ENCODE measurements around the gene CRABP2.

Gene CRABP2

DNA sequence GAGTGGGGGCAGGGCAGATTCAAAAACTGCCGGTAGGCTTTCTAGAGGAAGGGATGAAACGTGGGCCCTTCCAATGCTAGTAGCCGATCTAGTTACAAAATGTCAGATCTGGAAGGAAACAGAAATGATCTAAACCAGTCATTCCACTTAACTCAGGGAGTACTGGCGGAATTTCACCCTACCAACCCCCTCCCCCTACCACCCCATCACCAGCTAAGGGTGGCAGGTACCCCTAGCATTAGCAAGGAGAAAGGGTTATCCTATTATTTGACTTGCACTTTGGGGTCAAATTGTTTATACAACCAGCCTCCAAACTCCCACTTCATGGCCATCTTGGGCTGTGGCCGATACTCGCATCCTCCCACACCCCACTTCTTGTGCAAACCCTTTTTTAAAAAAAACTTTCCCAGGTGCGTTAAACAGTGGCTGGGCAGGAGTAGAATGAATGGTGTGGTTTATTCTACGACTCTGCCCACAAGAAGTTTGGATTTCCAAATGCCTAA lies 36.1 kb upstream of the CRABP2 start:
- no peak for DNase-seq

DNA sequence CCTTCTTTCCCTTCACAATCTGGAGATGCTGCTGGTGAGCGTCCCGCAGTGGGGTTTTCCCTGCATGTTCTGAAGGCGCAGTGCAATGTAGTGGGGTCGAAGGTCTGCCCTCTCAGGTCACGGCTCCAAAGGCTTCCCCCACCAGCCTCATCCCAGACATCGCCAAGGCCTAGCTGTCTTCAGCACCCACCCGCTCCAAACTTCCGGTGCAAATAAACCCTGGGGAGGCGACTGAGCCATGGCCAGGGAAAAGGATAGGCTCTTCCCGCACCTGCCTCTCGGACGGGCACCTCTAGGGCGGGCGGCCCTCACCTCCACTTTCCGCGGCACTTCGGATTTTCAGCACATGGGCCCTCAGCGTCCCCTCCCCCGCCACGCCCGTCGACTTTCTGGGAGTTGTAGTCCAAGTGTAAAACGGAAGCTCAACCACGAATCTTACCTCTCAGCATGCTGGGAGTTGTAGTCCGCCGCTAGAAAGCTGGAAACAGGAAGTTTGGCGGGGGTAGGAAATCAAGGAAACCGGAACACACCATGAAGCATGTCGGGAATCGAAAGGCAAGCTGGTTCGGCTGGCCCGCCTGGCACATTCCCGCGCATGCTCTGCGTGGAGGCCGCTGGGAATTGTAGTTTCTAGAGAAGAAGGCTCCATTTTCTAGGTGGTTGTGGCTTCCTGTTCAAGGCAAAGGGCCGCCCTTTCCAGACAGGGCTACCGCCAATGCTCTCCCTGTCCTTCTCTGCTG lies 35.5 kb upstream of the CRABP2 start, which contains the start of gene MRPL24:
Gene MRPL24, minus strand, starts transcription at position 348 of the 740 bp plus-strand sequence. CDS start 2,384 bp downstream, outside the sequence.
- peak; percentile 99 for DNase-seq

DNA sequence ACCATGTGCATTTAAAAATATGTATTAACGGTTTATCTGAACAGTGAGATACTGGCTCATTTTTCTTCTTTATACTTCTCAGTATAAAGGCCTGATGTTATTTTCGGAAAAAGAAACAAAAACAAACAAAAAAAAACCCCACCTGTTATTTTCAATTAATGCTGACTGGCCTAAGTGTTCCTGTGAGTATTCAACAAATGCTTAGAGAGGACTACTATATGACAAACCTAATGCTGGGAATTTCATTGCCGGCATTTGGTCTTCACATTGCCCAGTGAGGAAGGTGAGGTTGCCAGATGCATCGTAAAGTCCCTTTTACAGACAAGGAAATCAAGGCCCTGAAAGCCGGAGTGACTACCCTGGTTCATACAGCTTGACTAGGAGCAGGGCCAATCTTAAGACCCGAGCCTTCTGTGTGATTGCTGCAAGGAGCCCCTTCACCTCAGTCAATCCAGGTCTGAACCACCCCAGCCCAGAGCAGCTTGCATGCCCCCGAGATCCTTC lies 34.9 kb upstream of the CRABP2 start:
- DNase-seq: no peak

DNA sequence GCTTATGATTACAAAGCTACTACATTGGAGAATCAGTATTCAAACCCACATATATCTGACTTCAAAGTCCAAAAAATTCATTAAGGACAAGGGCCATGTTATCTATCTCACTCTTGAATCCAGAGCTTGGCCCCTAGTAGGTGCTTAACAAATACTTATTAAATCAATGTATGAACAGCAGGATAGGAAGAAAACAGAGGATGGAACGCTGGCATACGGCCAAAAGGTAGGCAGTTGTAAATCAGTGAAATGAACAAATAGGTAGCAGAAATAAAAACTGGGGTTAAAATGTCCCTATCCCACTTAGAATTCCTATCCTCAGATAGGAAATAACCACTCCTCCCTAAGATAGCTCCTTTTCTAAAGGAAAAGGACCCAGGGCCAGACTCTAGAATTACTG lies 33.5 kb upstream of the CRABP2 start:
- no peak for DNase-seq

DNA sequence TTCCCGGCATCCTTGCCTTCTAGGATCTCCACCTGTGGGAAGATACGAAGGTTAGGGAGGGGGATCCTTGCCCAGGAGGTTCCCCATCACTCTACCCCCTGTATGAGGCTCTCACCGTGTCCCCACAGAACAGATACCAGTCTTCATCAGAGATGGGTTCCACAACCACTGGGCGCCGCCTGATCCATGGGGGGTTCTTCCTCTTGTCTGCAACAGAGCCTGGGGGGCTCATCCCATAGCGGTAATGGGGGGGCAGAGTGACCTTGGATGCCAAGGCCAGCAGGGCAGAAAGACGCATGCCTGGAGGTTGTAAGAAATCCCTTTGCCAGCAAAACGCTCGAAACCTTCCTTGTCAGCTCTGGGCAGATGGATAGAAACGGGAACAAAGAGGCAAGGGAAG lies 33.0 kb upstream of the CRABP2 start:
- no peak for DNase-seq

DNA sequence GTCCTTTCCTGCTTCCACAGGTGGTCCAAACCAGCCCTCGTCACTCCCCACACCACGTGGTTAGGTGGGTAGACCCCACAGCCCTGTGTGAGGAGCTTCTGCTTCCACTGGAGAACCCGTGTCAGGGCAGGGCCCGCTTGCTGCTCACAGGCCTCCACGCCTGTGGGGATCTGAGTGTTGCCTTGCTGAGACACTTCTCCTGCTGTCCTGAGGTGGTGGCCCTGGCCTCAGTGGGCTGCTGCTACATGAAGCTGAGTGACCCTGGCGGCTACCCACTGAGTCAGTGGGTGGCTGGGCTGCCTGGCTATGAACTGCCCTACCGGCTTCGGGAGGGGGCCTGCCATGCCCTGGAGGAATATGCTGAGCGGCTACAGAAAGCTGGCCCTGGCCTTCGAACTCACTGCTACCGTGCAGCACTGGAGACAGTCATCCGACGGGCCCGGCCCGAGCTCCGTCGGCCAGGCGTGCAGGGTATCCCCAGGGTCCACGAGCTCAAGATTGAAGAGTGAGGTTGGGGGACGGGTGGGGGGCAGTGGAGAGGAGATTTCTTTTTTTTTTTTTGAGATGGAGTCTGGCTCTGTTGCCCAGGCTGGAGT lies 28.7 kb upstream of the CRABP2 start:
- no peak for DNase-seq

DNA sequence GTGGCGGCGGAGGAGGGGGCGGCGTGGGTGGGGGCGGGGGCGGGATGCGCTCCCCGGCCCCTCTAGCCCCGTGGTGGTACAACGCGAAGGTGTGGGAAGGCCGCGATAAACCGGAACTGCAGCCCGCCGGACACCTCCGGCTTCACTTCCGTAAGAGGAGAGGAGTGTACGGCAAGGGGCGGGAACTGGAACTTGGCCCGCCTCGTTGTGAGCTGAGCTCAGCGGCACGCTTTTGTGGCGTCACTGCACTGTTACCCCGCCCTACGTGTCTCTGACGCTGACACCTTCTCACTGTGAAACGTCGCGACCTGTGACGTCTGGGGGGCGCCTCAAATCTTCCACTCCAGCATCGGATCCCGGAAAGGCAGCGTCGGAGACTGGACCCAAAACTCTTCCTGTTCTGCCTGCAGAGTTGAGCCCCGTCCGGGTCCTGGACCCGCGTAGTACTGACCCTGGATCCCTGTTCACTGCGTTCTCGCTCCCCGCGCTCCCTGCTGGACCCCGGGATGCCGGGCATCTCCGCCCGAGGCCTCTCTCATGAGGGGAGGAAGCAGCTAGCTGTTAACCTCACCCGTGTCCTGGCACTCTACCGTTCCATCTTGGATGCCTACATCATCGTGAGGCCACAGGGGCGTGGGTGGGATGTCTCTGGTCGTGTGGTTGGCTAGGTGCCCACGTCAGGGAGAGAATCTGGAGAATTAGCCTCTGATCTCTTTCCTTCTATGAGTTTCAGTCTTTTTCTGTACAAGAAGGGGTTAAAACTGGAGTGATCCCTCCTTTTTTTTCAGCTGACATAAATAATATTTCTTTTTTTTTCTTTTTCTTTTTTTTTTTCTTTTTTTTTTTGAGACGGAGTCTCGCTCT lies 23.4 kb upstream of the CRABP2 start, which contains the start of gene ISG20L2:
Gene ISG20L2, minus strand, starts transcription at position 168 of the 864 bp plus-strand sequence. CDS start 1,114 bp downstream, outside the sequence.
- peak; percentile 97 for DNase-seq

DNA sequence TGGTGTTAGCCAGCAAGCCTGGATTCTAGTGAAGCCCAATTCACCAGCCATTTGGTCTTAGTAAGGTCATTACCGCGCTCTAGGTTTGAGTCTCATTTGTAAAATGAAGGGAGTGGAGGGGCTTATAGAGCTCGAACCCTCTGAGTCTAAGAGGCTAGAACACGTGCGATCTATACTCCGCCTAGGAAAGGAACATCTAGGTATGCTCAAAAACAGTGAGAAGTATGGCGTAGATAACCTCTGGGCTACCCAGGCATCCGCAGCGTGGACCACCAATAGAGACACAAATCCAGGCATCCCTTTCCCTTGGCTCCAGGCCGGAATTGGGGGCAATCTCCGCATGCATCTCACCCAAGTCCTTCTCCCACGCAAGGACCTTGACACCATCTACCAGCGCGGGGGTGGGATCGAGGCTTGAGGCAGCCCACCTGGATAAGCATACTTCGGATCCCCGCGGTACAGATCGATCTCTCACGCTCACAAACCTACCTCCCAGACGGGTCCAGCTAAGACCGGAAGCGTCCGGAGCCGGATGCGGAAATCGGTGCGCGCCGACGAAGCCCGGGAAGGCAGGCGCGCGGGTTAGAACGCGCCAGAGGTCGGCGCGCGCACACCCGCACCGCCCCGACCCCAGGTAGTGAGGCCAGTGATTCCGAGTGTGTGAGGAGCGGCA lies 22.7 kb upstream of the CRABP2 start, which contains the start of gene METTL25B:
Gene METTL25B, plus strand, starts transcription at position 544 of the 673 bp plus-strand sequence. CDS start 636 bp downstream, outside the sequence.
- DNase-seq: peak; percentile 80

DNA sequence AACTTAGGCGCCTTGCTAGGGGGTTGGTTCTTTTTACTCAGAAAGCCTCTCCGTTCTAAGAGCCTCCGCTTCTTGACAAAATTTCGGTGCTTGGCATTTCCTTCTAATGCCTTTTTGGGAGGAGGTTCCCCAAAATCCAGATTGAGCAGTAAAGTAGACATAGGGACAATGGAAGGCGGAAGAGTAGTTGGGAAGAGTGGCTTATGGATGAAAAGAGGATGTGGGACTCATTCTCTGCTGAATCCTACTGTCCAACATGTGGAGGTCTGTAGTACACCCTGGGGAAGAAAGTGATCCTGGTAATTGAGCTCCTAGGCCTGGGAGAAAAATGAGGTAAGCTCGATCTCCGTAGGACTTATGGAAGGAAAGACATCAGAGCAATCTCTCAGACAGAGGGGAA lies 22.1 kb upstream of the CRABP2 start:
- DNase-seq: no peak

DNA sequence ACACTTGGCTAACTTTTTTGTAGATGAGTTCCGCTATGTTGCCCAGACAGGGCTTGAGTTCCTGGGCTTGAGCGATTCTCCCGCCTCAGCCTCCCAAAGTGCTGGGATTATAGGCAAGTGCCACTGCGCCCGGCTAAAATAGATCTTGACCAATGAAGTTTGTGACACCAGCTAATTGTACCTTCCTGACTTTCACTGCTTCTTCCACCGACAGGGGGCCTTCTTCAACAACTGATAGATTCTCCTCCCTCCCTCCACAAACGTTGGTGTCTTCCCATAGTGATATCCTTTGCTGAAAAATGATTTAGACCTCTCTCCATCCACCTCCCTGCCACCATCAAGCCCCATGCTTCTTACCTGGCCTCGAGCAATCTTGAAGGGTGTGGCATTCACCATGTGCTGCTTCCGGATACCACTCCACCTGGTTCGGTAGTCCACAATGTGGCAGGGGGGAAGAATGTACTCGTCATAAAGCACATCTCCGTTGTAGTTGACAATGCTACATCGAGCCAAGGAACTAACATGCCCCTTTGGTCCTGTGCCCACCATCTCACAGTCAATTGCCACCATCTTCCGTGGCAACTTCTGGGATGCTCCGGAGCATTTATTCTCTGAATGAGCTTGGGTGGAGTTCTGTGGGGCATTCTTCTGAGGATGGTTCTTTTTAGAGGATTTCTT lies 21.3 kb upstream of the CRABP2 start:
- DNase-seq: peak; percentile 64

DNA sequence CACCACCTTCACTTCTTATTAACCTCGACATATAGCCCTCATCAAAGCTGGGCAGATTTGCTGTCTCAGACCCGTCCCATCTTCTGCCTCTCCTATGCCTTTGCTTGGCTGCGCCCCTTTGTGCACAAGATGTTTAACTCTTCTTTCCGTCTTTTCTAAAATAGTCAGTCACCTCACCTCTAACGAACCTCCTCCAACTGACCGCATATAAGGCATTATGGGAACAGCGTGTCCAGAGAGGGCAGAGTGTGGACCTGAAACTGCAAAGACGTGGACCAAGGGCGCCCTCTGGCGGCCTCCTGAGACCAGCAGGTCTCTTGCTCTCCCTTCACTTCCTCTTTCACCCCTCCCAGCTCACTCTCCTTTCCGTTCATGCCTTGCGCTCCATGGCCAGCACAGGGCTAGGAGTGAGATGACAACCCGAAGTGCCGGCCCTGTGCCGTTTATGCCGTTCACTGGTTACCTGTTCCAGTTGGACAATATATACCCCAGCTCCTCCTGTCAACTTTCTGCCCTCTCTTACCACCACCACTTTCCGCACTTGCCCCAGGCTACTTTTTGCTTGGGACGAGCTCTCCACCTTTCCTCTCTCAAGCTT lies 20.4 kb upstream of the CRABP2 start:
- DNase-seq: peak; percentile 84

DNA sequence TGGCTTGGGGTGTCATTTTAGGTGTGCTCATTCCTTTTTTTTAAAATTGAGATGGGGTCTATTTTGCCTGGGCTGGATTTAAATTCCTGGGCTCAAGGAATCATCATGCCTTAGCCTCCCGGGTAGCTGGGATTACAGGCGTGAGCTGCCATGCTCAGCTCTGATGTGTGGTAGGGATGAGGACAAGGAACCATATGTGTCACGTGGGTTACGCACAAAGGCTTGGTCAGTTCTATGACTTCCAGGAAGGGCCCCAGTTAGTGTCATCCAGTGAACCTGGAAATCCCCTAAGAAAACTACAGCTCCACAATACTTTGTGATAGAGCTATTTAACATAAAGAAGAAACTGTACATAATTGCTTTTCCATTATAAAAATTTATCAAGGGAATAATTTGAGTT lies 16.2 kb upstream of the CRABP2 start:
- DNase-seq: no peak

DNA sequence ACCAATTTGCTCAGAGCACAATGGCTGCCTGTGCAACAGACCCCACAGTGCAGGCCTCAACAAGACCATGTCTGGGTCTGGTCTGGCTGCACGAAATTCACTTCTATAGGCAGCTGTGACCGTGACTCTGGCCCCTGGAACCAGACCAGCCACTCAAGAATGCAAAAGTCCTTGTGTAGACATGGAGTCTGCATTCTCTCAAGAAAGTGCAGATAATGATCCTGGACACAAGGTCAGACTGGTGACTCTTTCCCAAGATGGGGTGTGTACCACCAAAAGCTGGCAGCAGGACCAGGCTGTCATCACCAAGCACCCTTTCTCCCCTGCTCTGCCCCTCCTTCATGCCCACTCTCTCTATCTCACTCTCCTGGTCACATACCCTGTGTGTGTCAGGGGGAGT lies 15.7 kb upstream of the CRABP2 start:
- DNase-seq: no peak

DNA sequence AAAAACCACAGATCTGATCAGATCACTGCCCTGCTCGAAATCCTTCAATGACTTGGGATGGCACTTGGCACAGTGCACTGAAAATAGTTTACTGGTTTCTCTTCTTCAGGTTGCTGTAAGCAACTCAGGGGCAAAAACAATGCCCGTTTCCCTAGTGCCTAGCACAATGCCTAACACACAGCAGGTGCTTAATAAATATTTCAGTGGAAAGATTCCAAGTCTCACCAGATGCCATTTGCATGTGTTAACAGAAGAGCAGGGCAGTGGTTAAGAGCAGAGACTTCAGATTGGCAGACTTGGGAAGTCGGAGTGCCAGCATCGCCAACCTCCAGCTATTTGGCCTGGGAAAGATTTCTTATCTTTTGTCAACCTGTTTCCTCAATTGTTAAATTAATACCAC lies 12.0 kb upstream of the CRABP2 start:
- no peak for DNase-seq

DNA sequence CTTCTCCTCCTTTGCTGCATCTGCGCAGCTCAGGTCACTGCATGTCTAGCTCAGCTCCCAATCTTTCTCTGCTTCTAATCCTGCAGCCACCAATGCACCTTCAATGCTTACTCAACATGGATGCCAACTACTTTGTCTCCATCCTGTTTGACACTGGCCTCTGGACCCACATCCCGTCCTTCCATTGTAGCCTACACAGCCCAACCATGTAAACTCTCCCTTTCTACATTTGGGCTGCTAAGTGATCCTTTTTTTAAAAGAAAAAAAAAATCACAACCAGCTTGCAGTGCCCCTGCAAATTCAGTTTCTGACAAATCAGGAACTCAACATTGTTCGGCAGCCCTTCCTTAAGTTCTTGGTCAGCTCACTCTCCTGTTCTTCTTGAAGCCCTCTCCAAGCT lies 9.4 kb upstream of the CRABP2 start:
- no peak for DNase-seq

DNA sequence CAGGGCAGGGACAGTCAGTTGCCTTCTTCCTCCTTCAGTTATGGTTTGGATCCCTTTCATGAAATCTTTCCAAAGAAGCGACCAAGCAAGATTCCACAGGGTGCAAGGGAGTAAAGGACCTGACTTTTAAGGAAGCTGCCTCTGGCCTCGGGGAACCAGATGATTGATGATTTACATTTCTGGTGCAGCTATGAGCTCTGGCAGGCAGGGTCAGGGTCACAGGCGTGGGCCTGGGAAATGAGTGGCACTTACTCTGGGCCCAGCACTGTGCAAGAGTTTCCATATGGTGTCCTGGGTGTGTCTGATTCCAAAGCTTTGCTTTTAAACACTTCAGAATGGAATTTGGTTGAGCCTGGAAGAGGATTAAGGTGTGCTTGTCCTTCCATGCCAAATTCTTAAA lies 7.2 kb upstream of the CRABP2 start:
- DNase-seq: no peak

DNA sequence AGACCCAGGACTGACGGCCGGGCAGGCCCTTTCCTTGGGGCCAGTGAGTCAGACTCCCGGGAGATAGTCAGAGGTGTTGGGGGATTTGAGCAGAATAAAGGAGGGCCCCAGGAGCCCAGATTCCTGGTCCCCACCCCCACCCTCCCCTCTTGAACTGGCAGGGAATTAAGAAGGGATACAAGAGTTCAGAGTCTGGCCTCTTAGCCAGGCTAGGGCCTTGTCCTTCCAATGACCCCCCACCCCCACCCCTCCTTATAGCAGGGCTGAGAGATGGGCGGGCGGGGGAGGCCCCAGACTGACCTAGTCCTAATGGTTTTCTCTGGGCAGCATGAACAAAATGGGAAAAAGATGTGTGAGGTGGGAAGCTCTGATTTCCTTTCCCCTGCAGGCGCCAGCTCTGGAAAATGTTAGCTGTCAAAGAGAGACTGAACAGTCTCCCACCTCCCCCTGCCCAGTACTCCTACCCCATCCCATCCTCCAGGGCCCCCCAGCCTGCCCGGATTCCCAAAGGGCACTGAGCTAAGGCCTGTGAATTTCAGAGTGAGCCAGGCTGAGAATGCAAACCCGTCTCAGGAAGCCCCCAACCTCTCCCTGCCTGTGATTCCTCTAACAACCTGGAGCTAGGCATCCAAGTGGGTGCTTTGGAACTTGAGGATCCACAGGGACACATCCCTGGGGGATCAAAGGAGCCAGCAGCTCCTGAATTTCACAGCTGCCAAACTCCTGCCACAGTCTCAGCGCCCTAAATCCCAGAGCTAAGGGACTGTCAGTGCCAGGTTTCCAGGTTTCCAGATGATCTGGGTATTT lies 5.8 kb upstream of the CRABP2 start:
- no peak for DNase-seq

DNA sequence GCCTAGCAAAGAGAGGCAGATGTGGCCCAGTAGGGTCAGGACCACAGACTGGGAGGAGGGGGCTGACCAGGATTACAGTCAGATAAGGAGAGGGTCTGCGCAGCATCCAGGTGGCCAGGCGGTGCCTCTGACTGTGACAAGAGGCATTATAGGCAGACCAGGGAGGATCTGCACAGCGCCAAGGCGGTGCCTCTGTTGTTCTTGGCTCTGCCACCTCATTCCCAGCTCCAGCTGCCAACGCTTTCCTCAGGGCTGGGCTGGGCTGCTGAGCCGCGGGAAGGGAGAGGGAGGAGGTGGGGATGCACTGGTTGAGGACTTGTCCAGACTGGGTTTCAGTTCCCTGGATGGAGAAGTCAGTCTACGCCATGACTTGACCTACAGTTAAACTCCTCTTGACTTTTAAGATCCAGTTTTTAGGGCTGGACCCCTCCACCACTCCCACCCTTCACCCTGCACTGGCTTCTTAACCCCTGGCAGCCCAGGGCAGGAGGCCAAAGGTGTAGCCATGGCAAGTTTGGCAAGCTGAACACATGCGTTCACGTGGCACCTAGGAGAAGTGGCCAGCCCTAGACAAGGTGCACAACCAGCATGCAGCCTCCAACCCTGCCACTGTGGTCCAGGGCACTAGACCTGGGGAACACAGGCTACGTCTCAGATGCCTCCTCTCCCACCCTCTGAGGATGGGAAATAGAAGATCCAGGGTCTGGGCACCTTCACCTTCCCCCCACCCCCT lies 4.5 kb upstream of the CRABP2 start:
- DNase-seq: no peak

DNA sequence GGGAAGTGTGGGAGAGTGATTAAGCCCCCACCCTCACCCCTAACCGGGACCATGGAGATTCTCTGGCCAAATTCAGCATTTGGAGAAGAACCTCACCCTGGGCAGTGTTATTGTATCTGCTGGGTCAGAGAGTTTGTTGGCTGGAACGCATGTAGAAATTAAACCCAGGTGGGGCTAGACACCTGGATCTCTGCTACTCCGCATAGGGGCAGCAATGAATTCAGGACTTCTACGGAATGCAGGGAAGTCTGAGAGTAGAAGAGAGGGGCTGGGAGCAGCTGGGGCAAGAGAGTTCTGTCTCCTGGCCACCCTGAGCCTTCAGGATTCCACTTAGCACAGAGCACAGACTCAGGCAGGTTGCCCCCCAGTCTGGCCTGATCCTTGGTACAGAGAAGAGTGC lies 3.6 kb upstream of the CRABP2 start:
- DNase-seq: no peak

DNA sequence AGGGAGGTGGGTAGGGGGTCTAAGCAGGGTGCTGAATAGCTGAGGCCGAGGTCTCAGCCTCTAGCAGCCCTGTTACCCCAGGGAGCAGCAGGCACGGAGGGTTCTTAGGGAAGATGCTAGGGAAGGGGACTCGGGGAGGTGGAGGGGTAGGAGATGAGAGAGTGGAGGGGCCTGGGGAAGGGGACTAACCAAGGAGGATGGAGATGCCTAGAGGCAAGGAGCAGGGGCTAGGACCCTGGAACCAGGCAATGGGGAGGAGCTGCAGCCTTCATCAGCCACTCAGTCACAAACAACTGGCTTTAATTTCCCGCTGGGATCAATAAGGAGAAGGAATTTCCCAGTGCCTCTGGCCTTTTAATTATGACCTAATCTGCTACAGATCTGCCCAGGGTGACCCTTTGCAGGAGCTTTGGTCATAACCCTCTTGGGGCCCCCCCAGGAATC lies 2.9 kb upstream of the CRABP2 start:
- no peak for DNase-seq
